T-cell (primary cell): Measurements from ENCODE around the gene MLXIPL. TPM values are rescaled to one million over a fixed set of nuclear protein-coding genes. Genes with fewer than 3 reads are reported as not detected.
"Not testable (repeated sequence)": the region's sequence is repeated elsewhere in the genome, so short reads cannot be mapped to it uniquely, and the experiment has no call there.

ENCODE experiments used
- ATAC-seq, 4 experiments: fragments of 200-7000 bp in 3 of 4; fragments of 150-1000 bp in 1 of 4; cut with Tn5 transposase; replicated peaks in 1 of 4; 1 replicate in 3 of 4; 2 replicates in 1 of 4; pipeline ENCODE4 v1.10.0; 2021; ENCODE audit warnings: moderate library complexity in 3 of 4, mild to moderate bottlenecking in 2 of 4, moderate number of reproducible peaks in 1 of 4
- CTCF ChIA-PET, 2 donors: fragments of 300-600 bp; sonication (Branson Sonifier 250); formaldehyde crosslinking; loops; one replicate each; lab custom pipeline; 2022; ENCODE audit warnings: antibody characterized with exemption in 2 of 2; lab: Charles Lee
- POLR2A ChIA-PET, 2 donors: fragments of 300-600 bp; sonication (Branson Sonifier 250); formaldehyde crosslinking; loops; one replicate each; lab custom pipeline; 2022; ENCODE audit warnings: antibody characterized with exemption in 2 of 2; lab: Charles Lee
- DNase-seq, 35 experiments: peaks; one replicate each; pipeline versions ENCODE4 v3.0.0 to v3.0.0-alpha.2; 2013 to 2023
- H3K27ac ChIP-seq: one replicate; pipeline ENCODE4 v1.5.1; 2013; ENCODE audit warnings: low read length
- H3K27me3 ChIP-seq, 2 experiments: replicated peaks in 1 of 2; 1 replicate in 1 of 2; 2 replicates in 1 of 2; pipeline versions ENCODE4 v1.6.1 to v1.7.0; 2013; ENCODE audit warnings: low read length in 1 of 2, mixed read lengths in 1 of 2; ENCODE audit not compliant: control insufficient read depth in 2 of 2, insufficient read depth in 2 of 2; ENCODE audit errors: extremely low read depth in 1 of 2
- H3K36me3 ChIP-seq, 2 donors: 1 replicate in 1 of 2; 2 replicates in 1 of 2; pipeline versions ENCODE4 v1.6.1 to v1.7.0; 2013; ENCODE audit warnings: low read length in 1 of 2; ENCODE audit not compliant: control insufficient read depth in 2 of 2, insufficient read depth in 1 of 2; ENCODE audit errors: extremely low read depth in 1 of 2
- H3K4me1 ChIP-seq, 2 experiments: 1 replicate in 1 of 2; 2 replicates in 1 of 2; pipeline versions ENCODE4 v1.6.1 to v1.7.0; 2013; ENCODE audit warnings: low read length in 2 of 2, mixed read lengths in 1 of 2; ENCODE audit not compliant: insufficient read depth in 2 of 2, control insufficient read depth in 1 of 2; ENCODE audit errors: extremely low read depth in 1 of 2
- H3K4me3 ChIP-seq, 2 donors: 1 replicate in 1 of 2; 2 replicates in 1 of 2; pipeline versions ENCODE4 v1.5.1 to v1.7.0; 2013; ENCODE audit warnings: mild to moderate bottlenecking in 2 of 2, low read length in 1 of 2, moderate library complexity in 1 of 2; ENCODE audit not compliant: control insufficient read depth in 1 of 2; ENCODE audit errors: extremely low read depth in 1 of 2
- H3K9me3 ChIP-seq: 2 replicates; pipeline ENCODE4 v1.7.0; 2013
- H3K27ac Mint-ChIP-seq, 2 donors: one replicate each; pipeline ENCODE4 v1.8.0; 2020 to 2021; ENCODE audit warnings: mild to moderate bottlenecking in 2 of 2, mixed read lengths in 2 of 2
- H3K27me3 Mint-ChIP-seq, 2 donors: one replicate each; pipeline ENCODE4 v1.8.0; 2021 to 2022; ENCODE audit warnings: mixed read lengths in 2 of 2
- H3K36me3 Mint-ChIP-seq: one replicate; pipeline ENCODE4 v1.8.0; 2021; ENCODE audit warnings: mixed read lengths
- H3K4me1 Mint-ChIP-seq, 3 donors: one replicate each; pipeline ENCODE4 v1.8.0; 2020 to 2022; ENCODE audit warnings: mixed read lengths in 3 of 3, mild to moderate bottlenecking in 1 of 3
- H3K4me3 Mint-ChIP-seq, 3 donors: one replicate each; pipeline ENCODE4 v1.8.0; 2020 to 2022; ENCODE audit warnings: mild to moderate bottlenecking in 3 of 3, mixed read lengths in 3 of 3, moderate library complexity in 3 of 3
- H3K9me3 Mint-ChIP-seq, 3 donors: one replicate each; pipeline ENCODE4 v1.8.0; 2020 to 2022; ENCODE audit warnings: mixed read lengths in 3 of 3
- WGBS: methylation state at CpG from one replicate; pipeline ENCODE4 v1.1.5; 2013; ENCODE audit warnings: missing lambda C conversion rate; ENCODE audit not compliant: insufficient coverage; 5-methylcytosine and 5-hydroxymethylcytosine counted together
- total RNA-seq, 35 experiments: library from RNA in 6 of 35; stranded (reverse) in 6 of 35; fragments of 120-200 nt in 1 of 35; gene quantifications; one replicate each; pipeline versions ENCODE4 v1.2.1 to v1.2.4 and lab custom pipeline; 2013 to 2026

The MLXIPL gene
- total RNA-seq, 5 donors from 2014 or later (not counting 1 experiment from before 2014, with no cell fraction given) = 0.30 to 0.95 (median 0.58) TPM; not detected in 2

DNA sequence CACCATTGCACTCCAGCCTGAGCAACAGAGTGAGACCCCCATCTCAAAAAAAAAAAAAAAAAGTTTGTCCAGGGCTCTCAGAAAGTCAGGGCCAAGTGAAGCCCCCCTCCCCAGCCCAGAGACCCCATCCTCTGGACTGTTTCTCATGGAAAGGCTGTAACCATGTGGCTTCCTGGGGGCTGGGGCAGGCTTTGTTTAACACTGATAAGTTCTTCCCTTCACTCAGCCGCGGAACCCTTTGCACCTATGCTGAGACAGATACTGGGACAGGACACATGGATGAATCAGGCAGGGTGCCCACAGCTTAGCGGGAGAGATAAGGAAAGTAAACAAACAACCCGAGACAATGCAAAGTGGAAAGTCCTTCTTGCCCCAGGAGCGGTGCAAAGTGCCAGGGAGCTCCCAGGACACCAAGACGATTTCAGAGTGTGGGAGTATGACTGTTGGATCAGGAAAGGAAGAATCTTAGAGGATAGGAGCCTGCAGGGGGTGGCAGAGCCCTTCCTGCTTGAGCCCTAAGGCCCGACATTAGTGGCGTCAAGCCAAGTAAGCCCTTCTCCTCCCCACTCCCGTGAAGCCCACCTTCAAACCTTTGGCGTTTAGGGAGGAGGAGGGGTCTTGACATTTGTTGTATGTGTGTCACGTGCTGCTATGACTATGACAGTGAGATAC, 11.6 kb downstream of the MLXIPL start:
- DNase-seq = no peak

GRCh38 chr7:73611017-73611555, 13.2 kb downstream of the MLXIPL start:
- Histone ChIP-seq H3K27me3 (peaks cover 2 to 79% of the 10 kb centered on the region in 2 experiments), H3K36me3 (no peaks in the 10 kb centered on the region), H3K4me3 (no peak overlapping the region), H3K4me1 (peaks cover 0 to 7% of the 10 kb centered on the region in 2 experiments), H3K27ac (no peak overlapping the region), H3K9me3 (no peaks in the 10 kb centered on the region)
- WGBS = 60% methylated on average over 6 of the region's 11 CpGs
- Mint-ChIP-seq H3K27me3 (peaks cover 25 to 58% of the 10 kb centered on the region in 2 donors), H3K4me1 (peaks cover 0 to 2% (median 0%) of the 10 kb centered on the region in 3 donors), H3K4me3 (no peak overlapping the region), H3K27ac (no peak overlapping the region), H3K36me3 (no peaks in the 10 kb centered on the region), H3K9me3 (no peaks in the 10 kb centered on the region)
- ChIA-PET POLR2A (no interaction called here), CTCF (interaction anchor here in 1 of 2 donors (0.7 kb wide), 1 partner anchor 121 kb away, joined by 3 read pairs; no protein-coding TSS in a partner anchor)
- DNase-seq (no peak), ATAC-seq (no peak)

More for the DNA sequence above, 11.6 kb downstream of the MLXIPL start:
- H3K27ac ChIP-seq = no peak overlapping the region
- ChIA-PET CTCF (no interaction called here), POLR2A (no interaction called here)
- no peak for ATAC-seq
- Mint-ChIP-seq H3K27me3 (peaks cover 25 to 51% of the 10 kb centered on the region in 2 donors), H3K36me3 (no peaks in the 10 kb centered on the region), H3K4me3 (no peak overlapping the region), H3K4me1 (no peaks in the 10 kb centered on the region), H3K27ac (no peak overlapping the region), H3K9me3 (no peaks in the 10 kb centered on the region)
- no peaks in the 10 kb centered on the region for H3K9me3 ChIP-seq
- H3K36me3 ChIP-seq = no peaks in the 10 kb centered on the region
- peaks cover 4 to 73% of the 10 kb centered on the region in 2 experiments for H3K27me3 ChIP-seq
- WGBS = 8% methylated on average over 5 of the region's 11 CpGs
- H3K4me3 ChIP-seq = no peak overlapping the region
- H3K4me1 ChIP-seq = no peaks in the 10 kb centered on the region

DNA sequence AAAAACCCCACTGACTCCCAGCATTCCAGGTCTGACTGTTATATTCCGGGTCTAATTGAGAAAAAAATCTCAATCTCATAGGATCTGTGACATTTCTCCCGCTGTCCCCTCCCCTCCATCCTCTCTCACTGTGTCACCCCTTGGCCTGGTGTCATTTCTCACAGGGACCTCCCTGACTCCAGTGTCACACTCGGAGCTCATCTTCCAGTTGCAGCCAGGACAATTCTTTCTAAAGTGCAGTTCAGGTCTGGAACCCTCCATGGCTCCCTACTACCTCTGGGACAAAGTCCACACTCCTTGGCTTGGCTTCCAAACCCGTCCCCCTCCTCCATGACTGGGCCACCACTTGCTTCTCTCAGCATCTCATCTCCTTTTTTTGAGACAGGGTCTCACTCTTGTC, 14.2 kb downstream of the MLXIPL start:
- ATAC-seq (no peak), DNase-seq (no peak)
- CTCF ChIA-PET = no interaction called here
- H3K9me3 Mint-ChIP-seq = no peaks in the 10 kb centered on the region
- H3K4me1 ChIP-seq = peaks cover 0 to 7% of the 10 kb centered on the region in 2 experiments
- H3K36me3 Mint-ChIP-seq = no peaks in the 10 kb centered on the region
- no peak overlapping the region for H3K27ac ChIP-seq
- peaks cover 25 to 57% of the 10 kb centered on the region in 2 donors for H3K27me3 Mint-ChIP-seq
- H3K27me3 ChIP-seq = peaks cover 0 to 80% of the 10 kb centered on the region in 2 experiments
- POLR2A ChIA-PET = no interaction called here
- no peaks in the 10 kb centered on the region for H3K9me3 ChIP-seq
- no peaks in the 10 kb centered on the region for H3K36me3 ChIP-seq
- no peak overlapping the region for H3K27ac Mint-ChIP-seq
- H3K4me1 Mint-ChIP-seq = peaks cover 0 to 2% (median 0%) of the 10 kb centered on the region in 3 donors
- no peak overlapping the region for H3K4me3 ChIP-seq
- no peak overlapping the region for H3K4me3 Mint-ChIP-seq
- 61% methylated on average over 4 of the region's 4 CpGs for WGBS

- H3K27me3 ChIP-seq = peaks cover 0 to 67% of the 10 kb centered on the region in 2 experiments
- not testable (repeated sequence) for H3K27ac Mint-ChIP-seq, H3K4me1 Mint-ChIP-seq, H3K9me3 ChIP-seq, H3K27ac ChIP-seq, H3K9me3 Mint-ChIP-seq, ATAC-seq, H3K4me3 ChIP-seq, H3K4me1 ChIP-seq, H3K36me3 Mint-ChIP-seq, DNase-seq, H3K4me3 Mint-ChIP-seq, H3K36me3 ChIP-seq
- ChIA-PET CTCF (interaction anchor here (0.6 to 1.7 kb wide), 11 partner anchors 9 to 256 kb away, joined by 3 to 12 read pairs (median 6); partner anchors contain the start of genes ABHD11 (in 1 of the 2) and STX1A (in 1 of the 2)), POLR2A (interaction anchor here in 1 of 2 donors (0.6 kb wide), 1 partner anchor 107 kb away, joined by 6 read pairs; no protein-coding TSS in a partner anchor)
- WGBS = no CpG with 5 or more reads among the region's 5 CpGs
- peaks cover 15 to 36% of the 10 kb centered on the region in 2 donors for H3K27me3 Mint-ChIP-seq
Observed at GRCh38 chr7:73607692-73607983, 16.7 kb downstream of the MLXIPL start.

DNA sequence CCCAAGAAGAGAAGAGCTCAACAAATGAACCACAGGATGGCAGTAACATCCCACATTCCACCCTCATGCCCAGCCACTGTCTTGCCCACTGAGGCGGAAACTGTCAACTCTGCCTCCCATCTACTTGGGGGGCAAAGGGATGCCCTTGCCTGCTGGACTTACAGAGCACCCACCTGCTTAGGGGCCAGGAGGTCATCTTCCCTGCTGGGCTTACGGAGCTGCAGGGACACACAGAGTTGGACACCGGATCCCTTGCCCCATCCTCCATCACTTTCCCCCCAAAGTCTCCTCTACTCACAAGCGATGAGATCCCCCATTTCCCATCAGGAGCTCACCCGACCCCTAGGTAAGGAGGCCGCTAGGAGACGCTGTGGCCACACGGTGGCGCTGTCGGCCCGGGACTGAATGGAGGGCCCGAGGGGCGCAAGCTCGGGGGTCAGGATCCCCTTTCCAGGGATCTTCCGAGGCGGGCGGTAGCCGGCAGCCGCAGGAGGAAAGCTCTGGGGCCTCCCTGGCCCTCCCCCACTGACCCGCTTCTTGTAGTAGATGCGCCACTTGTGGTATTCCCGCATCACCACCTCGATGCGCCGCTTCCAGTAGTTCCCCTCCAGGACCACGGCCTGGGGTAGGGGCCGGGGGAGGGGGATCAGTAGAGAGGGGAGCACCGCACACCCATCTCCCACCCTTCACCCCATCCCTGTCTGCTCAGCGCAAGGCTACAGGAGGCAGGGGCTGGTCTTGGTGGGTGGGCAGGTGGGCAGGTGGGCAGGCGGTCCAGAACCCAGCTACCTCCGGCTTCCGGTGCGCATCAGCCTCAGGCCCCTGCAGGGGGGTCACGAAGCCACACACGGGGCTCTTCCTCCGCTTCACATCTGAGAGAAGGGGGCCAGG, 17.3 kb downstream of the MLXIPL start:
- Mint-ChIP-seq H3K9me3 (no peaks in the 10 kb centered on the region), H3K27ac (no peak overlapping the region), H3K27me3 (peaks cover 13 to 32% of the 10 kb centered on the region in 2 donors), H3K4me1 (peaks cover 0 to 2% (median 0%) of the 10 kb centered on the region in 3 donors), H3K36me3 (no peaks in the 10 kb centered on the region), H3K4me3 (no peak overlapping the region)
- peaks cover 0 to 64% of the 10 kb centered on the region in 2 experiments for H3K27me3 ChIP-seq
- ChIA-PET POLR2A (interaction anchor here in 1 of 2 donors (0.6 kb wide), 1 partner anchor 106 kb away, joined by 6 read pairs; no protein-coding TSS in a partner anchor), CTCF (interaction anchor here (0.6 to 1.8 kb wide), 19 partner anchors 9 to 134 kb away, joined by 3 to 12 read pairs (median 5); partner anchors contain the start of genes STX1A (in 2 of the 2) and ABHD11 (in 1 of the 2))
- ATAC-seq (peak; percentile 75 to 91 (median 80)), DNase-seq (peak in 34 of 35 experiments; percentile 15 to 81 (median 57))
- H3K4me1 ChIP-seq = peaks cover 0 to 7% of the 10 kb centered on the region in 2 experiments
- H3K9me3 ChIP-seq = no peaks in the 10 kb centered on the region
- no peak overlapping the region for H3K4me3 ChIP-seq
- H3K27ac ChIP-seq = no peak overlapping the region
- WGBS = 3% methylated on average over 26 of the region's 36 CpGs
- no peaks in the 10 kb centered on the region for H3K36me3 ChIP-seq
